Stimulated activated CD8-positive, alpha-beta memory T cell treated with anti-CD3 and anti-CD28 coated beads, Interleukin-7, amount 100 ng/mL, for 1 hour (primary cell): ENCODE measurements around the gene GCSH.
A peak's percentile ranks its signal among the peaks of the same experiment; 100 is the strongest.
"Not testable (repeated sequence)": the region's sequence is repeated elsewhere in the genome, so short reads cannot be mapped to it uniquely, and the experiment has no call there.

Experiments
- DNase-seq, 2 donors: peaks; one replicate each; pipeline ENCODE4 v3.0.0-alpha.2; 2020; ENCODE audit warnings: low read depth in 2 of 2

The GCSH gene

DNA sequence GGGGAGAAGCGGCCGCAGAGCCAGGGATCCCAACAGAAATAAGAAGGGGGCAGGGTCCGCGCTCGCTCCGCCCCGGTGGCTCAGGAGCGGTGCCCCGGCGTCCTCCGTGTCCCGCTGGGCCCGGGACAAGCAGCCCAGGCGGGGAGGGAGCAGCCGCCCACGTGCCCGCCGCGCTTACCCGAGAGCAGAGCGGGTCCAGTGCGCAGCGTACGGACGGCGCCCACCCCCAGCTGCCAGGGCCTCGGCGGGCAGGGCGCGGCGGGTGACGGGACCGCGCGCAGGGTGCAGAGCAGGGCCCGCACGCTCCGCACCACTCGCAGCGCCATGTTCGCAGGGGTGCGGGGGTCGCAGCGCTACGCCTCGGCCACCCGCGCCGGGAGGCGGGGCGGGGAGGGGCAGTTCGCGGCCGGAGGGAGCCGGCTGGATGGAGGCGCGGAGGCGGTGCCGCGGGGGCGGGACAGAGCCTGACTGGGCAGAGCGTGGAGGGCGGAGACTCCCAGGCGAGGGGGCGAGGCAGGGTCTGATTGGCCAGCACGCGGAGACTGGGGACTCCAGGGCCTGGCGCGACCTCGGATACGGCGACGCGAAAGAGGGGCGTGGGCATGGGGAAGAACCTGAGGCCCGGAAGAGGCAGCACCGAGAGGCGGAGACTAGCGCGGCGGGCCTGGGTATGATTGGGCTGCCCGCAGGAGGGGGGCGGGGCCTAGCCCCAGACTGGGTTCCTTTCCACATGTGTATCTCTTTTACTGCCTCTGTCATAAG is at the start of gene GCSH:
Gene GCSH (minus strand): TSS at position 443 of the 762 bp plus-strand sequence. CDS start 117 bp downstream, at position 326.
- peak; percentile 95 for DNase-seq

DNA sequence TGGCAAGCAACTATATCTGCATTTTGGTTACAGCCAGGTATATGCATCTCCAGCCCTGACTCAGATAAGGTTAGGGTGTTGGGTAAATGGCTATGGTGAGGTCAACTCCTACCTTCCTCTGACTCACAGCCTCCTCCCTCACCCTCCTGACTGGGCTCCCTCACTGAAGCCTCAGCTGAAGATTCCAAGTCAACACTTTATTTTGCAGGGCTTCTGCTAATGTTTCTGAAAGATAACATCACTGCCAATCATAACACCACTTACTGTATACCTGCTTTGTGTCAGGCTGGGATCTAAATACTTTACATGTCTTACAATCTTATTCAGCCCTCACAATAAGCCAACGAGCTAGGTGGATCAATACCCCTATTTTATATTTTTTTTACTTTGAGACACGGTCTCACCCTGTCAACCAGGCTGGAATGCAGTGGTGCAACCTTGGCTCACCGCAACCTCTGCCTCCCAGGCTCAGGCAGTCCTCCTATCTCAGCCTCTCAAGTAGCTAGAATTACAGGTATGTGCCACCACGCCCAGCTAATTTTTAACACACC is 47.8 kb upstream of the GCSH start:
- no peak for DNase-seq

DNA sequence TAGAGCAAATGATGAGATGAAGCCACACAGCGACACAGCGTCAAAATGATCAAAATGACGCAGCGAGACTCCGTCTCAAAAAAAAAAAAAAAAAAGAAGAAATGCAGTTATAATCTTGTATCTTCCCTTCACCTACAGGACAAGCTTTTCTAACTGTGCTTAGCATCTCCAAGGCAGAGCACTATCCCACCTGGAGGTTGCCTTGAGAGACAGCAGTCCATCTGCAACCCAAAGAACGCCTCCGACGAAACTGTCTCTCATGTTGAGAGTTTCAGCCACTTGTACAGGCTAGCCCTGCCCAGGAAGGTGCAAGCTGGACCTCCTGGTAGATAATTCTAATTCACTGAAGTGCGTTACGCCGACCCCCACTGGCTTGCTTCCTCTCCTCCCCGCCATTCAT is 46.7 kb upstream of the GCSH start:
- no peak for DNase-seq

DNA sequence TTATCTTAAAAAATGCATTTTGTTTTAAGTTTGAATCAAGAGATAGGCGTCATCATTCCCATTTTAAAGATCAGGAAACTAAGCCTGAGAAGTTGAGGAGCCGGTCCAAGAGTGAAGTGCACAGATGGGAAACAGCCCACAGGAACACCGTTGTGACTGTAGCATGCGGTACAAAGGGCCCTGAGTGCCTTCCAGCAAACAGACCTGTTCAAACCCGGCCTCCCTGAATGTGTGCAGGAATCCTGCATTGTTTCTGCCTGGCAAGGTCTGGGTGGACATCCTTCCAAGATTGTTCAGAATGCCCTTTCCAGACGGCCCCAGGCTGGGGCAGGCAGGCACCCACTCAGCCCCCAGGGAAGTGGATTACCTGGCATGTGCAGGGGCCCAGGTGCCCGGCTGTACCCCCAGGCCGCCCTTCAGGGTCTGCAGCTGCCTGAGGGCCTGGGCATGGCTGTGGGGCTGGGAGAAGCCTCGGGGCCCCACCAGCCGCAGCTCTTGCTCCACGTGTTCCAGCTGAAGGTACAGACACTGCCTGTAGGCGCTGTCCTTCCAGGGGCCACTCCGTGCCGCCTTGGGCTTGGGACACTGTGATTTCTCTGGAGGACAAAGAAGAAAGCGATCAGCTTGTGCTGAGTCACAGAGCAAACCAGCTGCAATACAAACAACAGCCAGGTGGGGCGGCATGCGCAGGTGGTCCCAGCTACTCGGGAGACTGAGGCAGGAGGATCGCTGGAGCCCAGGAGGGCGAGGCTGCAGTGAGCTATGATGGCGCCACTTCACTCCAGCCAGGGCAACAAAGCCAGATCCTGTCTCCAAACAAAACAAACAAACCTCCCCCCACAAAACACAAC is 45.0 kb upstream of the GCSH start:
- no peak for DNase-seq

DNA sequence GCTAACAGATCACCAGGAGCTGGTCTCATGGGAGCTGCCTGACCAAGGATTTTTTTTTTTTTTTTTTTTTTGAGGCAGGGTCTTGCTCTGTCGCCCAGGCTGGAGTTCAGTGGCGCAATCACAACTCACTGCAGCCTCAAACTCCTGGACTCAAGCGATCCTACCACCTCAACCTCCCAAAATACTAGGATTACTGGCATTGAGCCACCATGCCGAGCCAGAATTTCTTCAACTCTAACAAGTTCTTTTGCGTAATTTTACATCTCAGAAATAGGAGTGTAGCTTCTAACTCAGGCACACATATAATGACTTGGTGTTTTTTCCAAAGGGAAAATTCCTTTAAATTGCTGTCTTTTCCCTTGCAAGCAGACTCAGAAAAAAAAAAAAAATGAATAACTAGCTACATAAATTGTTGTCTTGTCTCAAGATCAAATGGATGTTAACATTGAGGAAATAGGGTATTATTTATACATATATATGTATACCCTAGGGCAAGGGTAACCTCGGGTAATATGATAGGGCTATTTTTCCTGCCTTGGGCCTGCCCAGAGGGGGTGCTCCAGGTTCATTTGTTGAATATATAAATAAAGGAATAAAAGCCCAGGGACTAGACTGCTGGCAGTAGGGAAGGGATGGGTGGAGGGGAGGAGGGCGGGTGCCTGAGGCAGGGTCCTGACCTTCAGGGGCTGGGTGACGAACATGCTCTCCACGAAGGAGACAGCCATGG is 42.8 kb upstream of the GCSH start:
- DNase-seq: no peak

DNA sequence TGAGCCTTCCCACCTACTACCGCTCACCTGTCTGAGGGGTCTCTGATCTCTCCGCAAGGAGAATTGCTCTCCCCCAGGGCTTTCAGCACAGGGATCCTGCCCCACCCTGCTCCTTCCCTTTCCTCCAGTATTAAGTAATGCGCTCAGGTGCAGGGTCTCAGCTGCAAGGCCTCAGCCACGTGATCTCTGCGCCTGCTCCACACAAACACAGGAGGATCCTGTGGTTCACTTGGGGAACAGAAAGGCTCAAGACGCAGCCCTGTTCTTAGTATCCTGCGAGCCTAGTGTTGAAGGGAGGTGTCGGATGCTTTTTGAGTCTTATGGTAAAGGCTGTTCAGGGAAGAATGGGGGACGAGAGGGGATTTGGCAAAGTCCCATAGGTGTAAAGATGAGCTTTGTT is 41.6 kb upstream of the GCSH start:
- DNase-seq: no peak

DNA sequence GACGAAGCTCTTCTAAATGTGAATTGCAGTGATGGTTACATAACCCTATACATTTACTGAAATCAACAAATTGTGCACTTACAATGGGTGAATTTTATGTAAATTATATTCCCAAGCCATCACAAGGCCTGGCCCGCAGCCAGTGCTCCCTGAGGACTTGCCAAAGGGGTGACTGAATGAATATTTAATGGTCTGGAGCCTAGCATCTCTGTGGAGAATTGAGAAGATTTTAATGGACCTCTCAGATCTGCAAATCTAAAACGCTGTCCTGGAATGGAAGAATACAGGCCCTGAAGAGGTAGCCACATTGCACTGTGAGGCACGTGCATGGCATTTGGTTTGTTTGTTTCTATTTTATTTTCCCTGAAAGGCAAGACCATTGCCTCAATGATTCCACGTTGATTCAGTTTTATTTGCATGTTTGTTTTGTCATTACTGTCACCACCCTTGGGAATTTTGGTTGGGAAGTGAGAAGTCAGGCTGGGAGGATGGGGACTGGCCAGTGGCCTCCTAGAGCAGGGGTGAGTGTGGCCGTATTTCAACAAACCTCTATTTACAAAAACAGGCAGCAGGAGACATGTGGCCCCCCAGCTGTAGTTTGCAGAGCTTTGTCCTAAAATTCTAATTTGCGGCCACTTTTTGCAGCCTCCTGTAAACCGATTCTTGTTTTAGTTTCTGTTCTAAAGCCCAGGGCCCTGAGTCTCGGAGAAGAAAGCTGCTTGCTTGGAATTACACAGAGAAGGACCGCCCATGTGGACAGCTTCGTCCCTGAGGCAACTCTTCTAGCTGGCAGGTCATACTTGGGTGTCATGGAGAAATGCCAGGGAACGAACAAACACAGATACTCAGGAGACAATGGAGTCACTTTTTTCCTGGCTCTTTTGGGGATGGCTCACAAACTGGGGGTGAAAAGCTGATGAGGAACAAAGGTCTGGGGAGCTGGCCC is 40.5 kb upstream of the GCSH start:
- DNase-seq: no peak

DNA sequence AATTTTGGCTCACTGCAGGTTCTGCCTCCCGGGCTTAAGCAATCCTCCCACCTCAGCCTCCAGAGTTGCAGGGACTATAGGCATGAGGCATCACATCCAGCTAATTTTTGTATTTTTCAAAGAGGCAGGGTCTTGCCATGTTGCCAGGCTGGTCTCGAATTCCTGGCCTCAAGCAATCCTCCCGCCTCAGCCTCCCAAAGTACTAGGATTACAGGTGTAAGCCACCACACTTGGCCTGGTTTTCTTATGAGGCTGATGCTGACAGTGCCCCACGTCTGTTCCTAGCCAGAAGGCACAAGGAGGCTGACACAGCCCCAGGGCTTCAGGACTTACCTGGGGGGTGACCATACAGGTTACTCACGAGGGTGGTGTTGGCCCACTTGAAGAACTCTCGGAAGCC is 33.9 kb upstream of the GCSH start:
- no peak for DNase-seq

DNA sequence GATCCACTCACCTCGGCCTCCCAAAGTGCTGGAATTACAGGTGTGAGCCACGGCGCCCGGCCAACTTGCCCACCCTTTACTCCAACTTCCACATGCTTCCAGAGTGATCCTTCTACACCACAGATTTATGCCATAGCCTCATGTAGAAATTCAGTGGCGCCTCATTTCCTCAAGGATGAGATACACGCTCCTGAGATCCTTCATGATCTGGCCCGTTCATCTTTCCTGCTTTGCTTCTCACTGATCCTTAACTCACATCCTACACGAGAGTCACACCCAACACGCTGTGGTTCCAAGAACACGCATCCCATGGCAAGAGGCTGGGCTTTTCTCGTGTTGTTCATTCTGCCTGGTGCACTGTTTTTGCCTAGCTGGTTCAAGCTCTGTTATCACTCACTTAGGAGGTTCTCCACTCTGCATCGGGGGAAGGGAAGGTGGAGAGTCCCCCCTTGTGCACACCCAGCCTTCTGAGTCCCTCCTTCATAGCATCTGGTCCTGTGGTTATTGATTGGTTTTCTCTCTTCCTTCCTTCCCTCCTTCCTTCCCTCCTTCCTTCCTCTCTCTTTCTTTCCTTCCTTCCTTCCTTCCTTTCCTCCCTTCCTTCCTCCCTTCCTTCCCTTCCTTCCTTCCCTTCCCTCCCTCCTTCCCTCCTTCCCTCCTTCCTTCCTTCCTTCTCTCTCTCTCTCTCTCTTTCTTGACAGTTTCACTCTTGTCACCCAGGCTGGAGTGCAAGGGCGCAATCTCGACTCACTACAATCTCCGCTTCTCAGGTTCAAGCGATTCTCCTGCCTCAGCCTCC is 32.7 kb upstream of the GCSH start:
- DNase-seq: no peak

DNA sequence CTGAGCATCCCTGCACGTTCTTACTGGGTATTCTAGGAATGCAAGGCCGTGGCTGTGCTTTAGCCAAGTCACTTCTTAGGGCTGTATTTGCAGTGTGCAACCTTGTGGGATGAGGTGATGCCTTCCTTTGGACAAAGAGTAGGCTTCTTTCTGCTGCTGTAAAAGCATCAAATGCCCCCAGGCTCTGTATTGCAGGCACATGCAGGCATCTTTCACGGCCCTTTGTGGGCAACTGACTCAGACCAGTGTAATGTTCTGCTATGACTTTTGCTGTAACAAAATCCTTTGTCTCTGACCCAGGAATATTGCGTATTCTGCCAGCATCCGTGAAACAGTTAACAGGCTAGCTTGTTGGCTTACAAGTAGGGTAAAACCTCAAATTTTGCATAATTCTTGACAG is 30.9 kb upstream of the GCSH start:
- DNase-seq: no peak

DNA sequence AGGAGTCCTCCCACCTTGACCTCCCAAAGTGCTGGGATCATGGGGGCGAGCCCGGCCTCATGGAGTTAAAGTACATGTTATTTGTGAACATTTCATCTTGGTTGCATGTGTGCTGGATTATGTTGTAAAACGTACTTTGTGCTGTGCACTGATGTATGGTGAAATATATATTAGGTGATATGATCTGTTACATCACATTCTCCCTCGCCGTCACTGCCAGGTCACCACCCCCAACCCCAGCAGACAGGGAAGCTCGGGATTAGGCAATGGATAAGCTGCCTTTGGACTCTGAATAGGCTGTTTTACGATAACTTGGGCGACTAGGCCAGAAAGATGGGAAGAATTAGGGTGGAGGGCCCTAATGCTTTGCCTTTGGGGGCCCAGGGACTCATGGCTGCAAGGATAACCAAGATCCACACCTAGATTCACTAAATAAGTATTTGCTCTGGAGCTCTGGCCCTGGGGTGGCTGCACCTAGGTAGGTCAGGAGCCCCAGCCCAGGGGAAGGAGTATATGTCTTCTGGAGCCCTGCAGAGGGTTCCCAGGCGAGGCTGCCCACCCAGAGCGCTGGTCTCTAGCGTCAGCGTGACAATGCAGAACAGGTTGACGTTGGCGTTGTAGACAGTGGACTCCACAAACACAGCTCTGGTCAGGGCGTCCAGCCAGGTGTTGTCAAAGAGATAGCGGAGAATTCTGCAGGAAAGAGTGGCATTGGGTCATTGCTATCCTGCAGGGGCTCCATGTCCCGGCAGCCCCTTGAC is 27.1 kb upstream of the GCSH start:
- no peak for DNase-seq

DNA sequence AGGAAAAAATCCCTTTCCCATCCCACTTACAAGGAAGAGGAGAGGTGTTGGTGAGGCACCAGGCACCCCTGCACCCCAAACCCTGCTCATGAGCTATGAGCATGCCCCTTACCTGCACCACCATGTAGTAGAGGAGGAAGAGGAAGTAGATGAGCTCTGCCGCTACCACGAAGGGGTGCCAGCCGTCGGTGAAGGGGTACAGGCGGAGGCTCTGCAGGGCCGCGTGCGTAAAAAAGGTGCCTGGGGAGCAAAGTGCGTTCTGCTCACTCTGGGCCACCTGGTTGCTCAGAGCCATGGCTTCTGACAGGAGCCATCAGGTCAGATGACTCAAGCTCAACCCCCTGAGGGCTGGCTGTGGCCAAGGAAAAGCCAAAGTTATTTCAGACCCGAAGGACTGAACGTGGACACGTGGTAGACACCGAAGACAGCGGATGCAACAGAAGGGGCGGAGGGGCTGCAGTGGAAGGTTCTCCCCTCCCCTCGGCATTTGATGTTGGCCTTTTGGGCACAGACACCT is 25.3 kb upstream of the GCSH start:
- DNase-seq: no peak

DNA sequence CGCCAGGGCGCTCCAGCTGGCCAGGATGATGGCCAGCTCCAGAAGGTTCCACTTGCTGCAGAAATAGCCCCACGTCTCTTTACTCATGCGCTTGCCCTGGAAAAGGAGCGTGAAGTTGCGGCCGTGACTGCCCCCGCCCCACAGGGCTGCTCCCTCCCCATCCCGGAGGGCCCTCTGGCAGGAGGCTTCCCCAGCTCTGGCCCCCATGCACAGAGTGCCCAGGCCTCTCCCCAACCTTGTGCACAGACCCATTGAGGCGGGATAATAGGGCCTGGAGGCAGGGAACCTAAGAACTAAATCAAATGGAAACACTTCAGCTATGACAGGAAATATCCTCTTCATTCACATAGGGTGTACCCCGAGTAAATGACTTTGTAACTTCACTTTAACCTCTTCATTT is 21.2 kb upstream of the GCSH start:
- no peak for DNase-seq

DNA sequence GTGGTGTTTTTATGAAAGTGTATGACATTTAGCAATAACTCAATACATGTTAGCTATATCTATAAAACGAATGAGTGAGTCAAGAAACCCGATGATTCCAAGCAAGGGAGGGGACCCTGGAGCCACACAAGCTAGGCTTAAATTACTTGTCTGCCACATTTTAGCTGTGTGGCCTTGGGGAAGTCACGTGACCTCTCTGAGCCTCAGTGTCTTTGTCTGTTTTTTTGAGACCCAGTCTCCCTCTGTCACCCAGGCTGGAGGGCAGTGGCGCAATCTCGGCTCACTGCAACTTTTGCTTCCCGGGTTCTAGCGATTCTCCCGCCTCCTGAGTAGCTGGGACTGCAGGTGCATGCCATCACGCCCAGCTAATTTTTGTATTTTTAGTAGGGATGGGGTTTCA is 20.1 kb upstream of the GCSH start:
- no peak for DNase-seq

DNA sequence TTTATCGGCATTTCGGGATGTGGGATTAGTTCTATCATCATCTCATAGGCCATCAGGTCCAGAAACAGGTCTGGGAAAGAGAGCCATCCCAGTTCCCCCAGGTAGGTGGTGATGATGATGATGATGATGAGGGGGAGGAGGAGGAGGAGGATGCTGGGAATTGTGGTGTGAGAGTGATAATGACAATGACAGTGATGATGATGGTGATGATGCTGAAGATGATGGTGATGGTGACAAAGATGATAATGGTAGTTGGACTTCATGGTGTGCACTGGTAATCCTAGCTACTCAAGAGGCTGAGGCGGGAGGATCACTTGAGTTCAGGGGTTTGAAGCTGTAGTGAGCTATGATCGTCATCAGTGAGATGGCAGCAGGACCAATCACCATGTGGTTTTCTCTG is 16.3 kb upstream of the GCSH start:
- DNase-seq: no peak

DNA sequence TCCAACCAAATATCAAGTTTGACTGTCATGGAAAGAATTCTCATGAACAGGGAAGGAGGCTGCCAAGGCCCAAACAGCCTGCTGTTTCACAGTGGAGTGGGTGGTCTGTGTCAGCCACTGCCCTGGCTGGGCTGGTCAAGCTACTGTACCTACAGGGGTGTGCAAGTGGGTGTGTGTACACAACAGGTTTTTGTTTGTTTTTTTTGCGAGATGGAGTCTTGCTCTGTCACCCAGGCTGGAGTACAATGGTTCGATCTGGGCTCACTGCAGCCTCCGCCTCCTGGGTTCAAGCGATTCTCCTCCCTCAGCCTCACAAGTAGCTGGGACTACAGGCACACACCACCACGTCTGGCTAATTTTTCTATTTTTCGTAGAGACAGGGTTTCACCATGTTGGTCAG is 13.1 kb upstream of the GCSH start:
- not testable (repeated sequence) for DNase-seq

DNA sequence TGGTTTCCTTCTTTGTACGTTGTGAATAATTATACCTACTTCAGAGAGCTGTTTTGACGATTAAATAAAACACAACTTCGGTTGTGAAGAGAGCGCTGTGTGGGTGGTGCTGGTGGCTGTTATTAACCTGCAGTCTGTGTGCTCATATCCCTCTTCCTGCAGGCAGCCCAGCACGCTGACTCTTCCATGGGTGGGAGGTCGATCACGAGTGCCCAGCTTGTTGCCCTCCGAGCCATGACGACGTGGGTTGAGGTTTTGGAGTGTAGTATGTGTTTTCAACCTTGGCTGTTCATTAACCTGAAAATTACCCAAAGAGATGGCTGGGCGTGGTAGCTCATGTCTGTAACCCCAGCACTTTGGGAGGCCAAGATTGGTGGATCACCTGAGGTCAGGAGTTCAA is 11.3 kb upstream of the GCSH start:
- no peak for DNase-seq

DNA sequence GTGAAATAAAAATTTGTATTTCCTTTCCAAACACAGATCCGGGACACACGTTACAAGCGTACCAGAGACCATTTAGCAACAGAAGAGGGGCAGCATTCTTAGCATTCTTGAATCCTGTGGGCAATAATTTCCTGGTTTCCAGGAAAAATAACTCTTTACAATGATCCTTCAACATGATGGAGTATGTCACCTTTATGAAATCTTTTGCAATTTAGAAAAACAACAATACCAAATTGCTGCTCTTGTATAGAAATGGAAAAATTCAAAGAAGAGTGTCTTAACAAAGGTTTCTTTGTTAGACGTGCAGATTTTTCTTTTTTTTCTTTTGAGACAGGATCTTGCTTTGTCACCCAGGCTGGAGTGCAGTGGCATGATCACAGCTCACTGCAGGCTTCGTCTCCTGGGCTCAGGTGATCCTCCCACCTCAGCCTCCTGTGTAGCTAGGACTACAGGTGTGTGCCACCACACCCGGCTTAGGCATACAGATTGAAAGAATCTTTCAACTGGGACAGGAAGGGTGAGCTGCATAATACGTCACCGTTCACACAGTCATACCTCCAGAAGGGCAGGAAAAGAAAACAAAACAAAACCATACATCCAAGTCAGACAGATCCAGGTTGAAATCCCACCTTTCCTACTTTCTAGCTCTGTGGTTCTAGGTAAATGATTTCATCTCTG is 10.8 kb upstream of the GCSH start:
- no peak for DNase-seq

DNA sequence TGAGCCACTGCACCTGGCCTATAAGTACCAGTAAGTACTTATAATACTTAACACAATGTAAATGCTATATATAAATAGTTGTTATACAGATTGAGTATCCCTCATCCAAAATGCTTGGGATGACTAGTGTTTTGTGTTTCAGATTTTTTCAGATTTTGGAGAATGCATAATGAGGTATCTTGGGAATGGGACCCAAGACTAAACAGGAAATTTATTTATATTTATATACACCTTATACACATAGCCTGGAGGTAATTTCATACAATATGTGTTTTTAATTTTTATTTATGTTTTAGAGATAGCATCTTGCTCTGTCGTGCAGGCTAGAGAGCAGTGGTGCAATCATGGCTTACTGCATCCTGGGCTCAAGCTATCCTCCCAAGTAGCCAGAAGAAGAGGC is 9.8 kb upstream of the GCSH start:
- DNase-seq: no peak
